Measurements from ENCODE around the gene ARHGAP45.

Gene ARHGAP45

GRCh38 chr19:1038978-1039645 is 27.9 kb upstream of the ARHGAP45 start:
- in situ Hi-C loops (cut with MboI; ENCODE audit: low pct_unique_long_range_greater_than_20kb, low sequenced_read_pairs), result no loop called here
- DNase-seq, result no peak

- in situ Hi-C loops (cut with MboI; ENCODE audit: low pct_unique_long_range_greater_than_20kb, low sequenced_read_pairs), result no loop called here
- peak; percentile 98 for DNase-seq
Observed at GRCh38 chr19:1039646-1040475, 27.1 kb upstream of the ARHGAP45 start, which contains the start of gene ABCA7. TSS of gene ABCA7 (plus strand) at chr19:1040107. CDS start at chr19:1041362, 1,255 bp downstream.

- DNase-seq, result peak; percentile 82
- in situ Hi-C loops (cut with MboI; ENCODE audit: low pct_unique_long_range_greater_than_20kb, low sequenced_read_pairs), result no loop called here
Observed at GRCh38 chr19:1040476-1041271, 26.3 kb upstream of the ARHGAP45 start.

GRCh38 chr19:1041272-1041834 is 25.6 kb upstream of the ARHGAP45 start:
- no peak for DNase-seq
- in situ Hi-C loops (cut with MboI; ENCODE audit: low pct_unique_long_range_greater_than_20kb, low sequenced_read_pairs), result no loop called here

- no peak for DNase-seq
- in situ Hi-C loops (cut with MboI; ENCODE audit: low pct_unique_long_range_greater_than_20kb, low sequenced_read_pairs), result no loop called here
Observed at GRCh38 chr19:1041835-1042685, 24.9 kb upstream of the ARHGAP45 start.

- in situ Hi-C loops (cut with MboI; ENCODE audit: low pct_unique_long_range_greater_than_20kb, low sequenced_read_pairs), result no loop called here
- DNase-seq, result no peak
Observed at GRCh38 chr19:1042689-1043511, 24.1 kb upstream of the ARHGAP45 start.

- in situ Hi-C loops (cut with MboI; ENCODE audit: low pct_unique_long_range_greater_than_20kb, low sequenced_read_pairs), result no loop called here
- peak; percentile 75 for DNase-seq
Observed at GRCh38 chr19:1045247-1045603, 21.7 kb upstream of the ARHGAP45 start.

- no peak for DNase-seq
- in situ Hi-C loops (cut with MboI; ENCODE audit: low pct_unique_long_range_greater_than_20kb, low sequenced_read_pairs), result no loop called here
Observed at GRCh38 chr19:1046117-1046626, 20.8 kb upstream of the ARHGAP45 start.

GRCh38 chr19:1046836-1047695 is 19.9 kb upstream of the ARHGAP45 start:
- in situ Hi-C loops (cut with MboI; ENCODE audit: low pct_unique_long_range_greater_than_20kb, low sequenced_read_pairs), result no loop called here
- DNase-seq, result no peak

- no peak for DNase-seq
- in situ Hi-C loops (cut with MboI; ENCODE audit: low pct_unique_long_range_greater_than_20kb, low sequenced_read_pairs), result no loop called here
Observed at GRCh38 chr19:1047696-1048147, 19.2 kb upstream of the ARHGAP45 start.

GRCh38 chr19:1049106-1049505 is 17.9 kb upstream of the ARHGAP45 start:
- no peak for DNase-seq
- in situ Hi-C loops (cut with MboI; ENCODE audit: low pct_unique_long_range_greater_than_20kb, low sequenced_read_pairs), result no loop called here

- in situ Hi-C loops (cut with MboI; ENCODE audit: low pct_unique_long_range_greater_than_20kb, low sequenced_read_pairs), result no loop called here
- no peak for DNase-seq
Observed at GRCh38 chr19:1049800-1050199, 17.2 kb upstream of the ARHGAP45 start.

GRCh38 chr19:1050989-1051788 is 15.8 kb upstream of the ARHGAP45 start:
- in situ Hi-C loops (cut with MboI; ENCODE audit: low pct_unique_long_range_greater_than_20kb, low sequenced_read_pairs), result no loop called here
- DNase-seq, result no peak

GRCh38 chr19:1051791-1052190 is 15.2 kb upstream of the ARHGAP45 start:
- in situ Hi-C loops (cut with MboI; ENCODE audit: low pct_unique_long_range_greater_than_20kb, low sequenced_read_pairs), result no loop called here
- DNase-seq, result no peak

GRCh38 chr19:1052349-1052975 is 14.5 kb upstream of the ARHGAP45 start:
- DNase-seq, result no peak
- in situ Hi-C loops (cut with MboI; ENCODE audit: low pct_unique_long_range_greater_than_20kb, low sequenced_read_pairs), result no loop called here
